Aorta (tissue), 5 donors: ENCODE results near the gene TTC7B. TPM values are rescaled to one million over a fixed set of nuclear protein-coding genes. Genes with fewer than 3 reads are reported as not detected.

Experiments
- ATAC-seq: fragments of 200-7000 bp; cut with Tn5 transposase; one replicate; pipeline ENCODE4 v1.9.1; 2022; ENCODE audit warnings: moderate library complexity; ENCODE audit not compliant: low FRiP score
- DNase-seq, 2 donors: peaks; one replicate each; pipeline ENCODE4 v3.0.0-alpha.2; 2020
- H3K27ac ChIP-seq, 2 donors: one replicate each; pipeline ENCODE4 v1.5.1; 2013; ENCODE audit warnings: low read length in 2 of 2, mild to moderate bottlenecking in 2 of 2, moderate library complexity in 2 of 2, control low read depth in 1 of 2, inconsistent platforms in 1 of 2, low read depth in 1 of 2
- H3K27me3 ChIP-seq, 2 donors: one replicate each; pipeline ENCODE4 v1.6.1; 2013; ENCODE audit warnings: control low read depth in 1 of 2, low read length in 1 of 2, mild to moderate bottlenecking in 1 of 2, moderate library complexity in 1 of 2; ENCODE audit not compliant: insufficient read depth in 2 of 2, control insufficient read depth in 1 of 2
- H3K36me3 ChIP-seq, 2 donors: one replicate each; pipeline ENCODE4 v1.6.1; 2013; ENCODE audit warnings: control low read depth in 1 of 2, low read length in 1 of 2, mild to moderate bottlenecking in 1 of 2; ENCODE audit not compliant: insufficient read depth in 2 of 2, control insufficient read depth in 1 of 2
- H3K4me1 ChIP-seq, 2 donors: one replicate each; pipeline ENCODE4 v1.6.1; 2013; ENCODE audit warnings: low read length in 2 of 2, control low read depth in 1 of 2, mild to moderate bottlenecking in 1 of 2, moderate library complexity in 1 of 2; ENCODE audit not compliant: insufficient read depth in 2 of 2, control insufficient read depth in 1 of 2
- H3K4me3 ChIP-seq, 2 donors: one replicate each; pipeline ENCODE4 v1.5.1; 2013; ENCODE audit warnings: low read length in 2 of 2, control low read depth in 1 of 2, mild to moderate bottlenecking in 1 of 2
- H3K9me3 ChIP-seq: one replicate; pipeline ENCODE4 v1.6.1; 2013; ENCODE audit warnings: mild to moderate bottlenecking, low read length; ENCODE audit not compliant: control insufficient read depth
- WGBS, 2 donors: extraction: QIAGEN DNeasy Blood & Tissue Kit; methylation state at CpG; one replicate each; pipeline ENCODE4 v1.1.7; 2013; 5-methylcytosine and 5-hydroxymethylcytosine counted together
- intact Hi-C, 2 donors: fragments of 100-400 bp; cut with DNase I; formaldehyde crosslinking; loops; one replicate each; pipeline versions ENCODE4 v1.14.2 to v1.15.0; 2022
- polyA plus RNA-seq, 2 donors: library from polyadenylated mRNA; stranded (reverse); fragments of 200-250 nt; gene quantifications; one replicate each; pipeline ENCODE4 v1.2.3, GENCODE V29; 2013
- total RNA-seq, 2 donors: library from RNA; stranded (reverse); fragmentation: NEBNext Ultra II Directional; extraction: Animal tissue kit (Norgen Biotek cat#: 25700); gene quantifications; one replicate each; pipeline ENCODE4 v1.2.1, GENCODE V29; 2021
- donor health status: healthy with polysubstance abuse.
- donor health status: Bipolar disorder and iron deficiency.
- donor health status: DM: no; HTN: no; CAD: no.
- donor health status: DM: no; HTN: no; CAD: no.
- donor health status: DM: yes; HTN: yes; CAD: no.

TTC7B gene
- total and polyA plus RNA-seq, 4 donors = 17.9 to 57.4 (median 40.1) TPM

DNA sequence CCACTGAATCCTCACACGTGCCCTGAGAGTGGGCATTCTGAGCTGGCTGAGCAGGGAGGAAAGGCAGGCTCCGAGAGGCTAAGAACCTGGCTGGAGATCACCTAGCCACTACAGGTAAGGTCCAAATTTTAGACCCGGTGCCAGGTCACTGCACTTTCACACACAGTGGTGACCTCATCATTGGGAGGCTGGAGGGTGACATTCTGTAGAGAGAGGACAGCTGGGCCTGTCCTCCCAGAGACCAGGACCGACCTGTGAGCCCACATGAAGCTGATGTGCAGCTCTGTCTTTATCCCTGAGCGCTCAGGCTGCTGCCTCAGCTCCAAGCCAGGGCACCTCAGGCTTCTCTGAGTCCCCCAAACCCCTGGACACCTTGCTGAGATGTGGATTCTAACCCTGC lies 4.1 kb downstream of the TTC7B start:
- H3K4me3 ChIP-seq = no peak overlapping the region
- H3K27me3 ChIP-seq = no peaks in the 10 kb centered on the region
- no peak for DNase-seq
- H3K4me1 ChIP-seq = no peaks in the 10 kb centered on the region
- H3K36me3 ChIP-seq = no peaks in the 10 kb centered on the region
- H3K27ac ChIP-seq = no peak overlapping the region
- intact Hi-C loops = no loop called here
- H3K9me3 ChIP-seq = no peaks in the 10 kb centered on the region
- WGBS, 2 donors = 96 to 97% methylated on average over 5 of the region's 5 CpGs
- ATAC-seq = no peak

DNA sequence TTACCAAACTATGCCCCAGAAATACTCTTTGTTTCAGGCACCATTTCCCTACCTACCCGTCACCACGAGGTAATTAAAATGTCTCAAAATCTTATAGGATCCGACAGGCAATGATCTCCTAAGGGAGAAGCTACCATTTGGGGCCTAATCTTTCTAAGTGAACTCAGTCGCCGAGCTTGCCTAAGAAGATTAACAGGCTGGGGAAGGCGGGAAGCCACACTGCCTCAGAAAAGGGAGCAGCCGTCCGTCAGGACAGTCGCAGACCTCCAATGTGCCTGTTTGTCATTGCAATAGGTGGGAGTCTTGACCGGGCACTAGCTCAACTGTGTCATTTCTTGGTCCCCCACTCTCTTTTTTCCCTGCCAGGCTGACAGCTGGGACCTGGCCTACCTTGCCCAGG lies 4.6 kb downstream of the TTC7B start:
- DNase-seq (no peak), ATAC-seq (no peak)
- 93 to 94% methylated on average over 10 of the region's 10 CpGs for WGBS, 2 donors
- Histone ChIP-seq H3K4me1 (no peaks in the 10 kb centered on the region), H3K36me3 (no peaks in the 10 kb centered on the region), H3K27me3 (no peaks in the 10 kb centered on the region), H3K9me3 (no peaks in the 10 kb centered on the region), H3K27ac (no peak overlapping the region), H3K4me3 (no peak overlapping the region)
- intact Hi-C loops = no loop called here

DNA sequence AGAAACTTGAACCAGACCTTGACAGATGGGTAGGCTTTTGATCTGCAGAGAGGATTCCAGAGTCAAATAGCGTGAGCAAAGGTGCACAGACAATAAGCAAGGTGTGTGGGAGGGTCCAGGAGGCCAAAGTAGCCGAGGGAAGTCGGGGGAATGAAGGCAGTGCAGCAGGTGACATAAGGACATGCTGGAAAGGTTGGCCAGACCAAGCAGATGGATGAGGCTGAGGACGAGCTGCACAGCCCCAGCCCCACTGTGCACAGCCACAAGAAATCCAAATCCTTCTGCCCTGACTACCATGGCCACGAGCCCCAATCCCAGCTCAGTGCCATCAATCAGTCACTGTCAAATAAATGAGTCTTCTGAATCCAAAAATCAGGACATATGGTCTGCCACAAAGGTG lies 5.4 kb downstream of the TTC7B start:
- intact Hi-C loops = no loop called here
- H3K4me1 ChIP-seq = no peaks in the 10 kb centered on the region
- H3K9me3 ChIP-seq = no peaks in the 10 kb centered on the region
- no peaks in the 10 kb centered on the region for H3K36me3 ChIP-seq
- ATAC-seq (no peak), DNase-seq (no peak)
- no peak overlapping the region for H3K27ac ChIP-seq
- H3K4me3 ChIP-seq = no peak overlapping the region
- WGBS, 2 donors = 86 to 89% methylated on average over 5 of the region's 5 CpGs
- no peaks in the 10 kb centered on the region for H3K27me3 ChIP-seq

DNA sequence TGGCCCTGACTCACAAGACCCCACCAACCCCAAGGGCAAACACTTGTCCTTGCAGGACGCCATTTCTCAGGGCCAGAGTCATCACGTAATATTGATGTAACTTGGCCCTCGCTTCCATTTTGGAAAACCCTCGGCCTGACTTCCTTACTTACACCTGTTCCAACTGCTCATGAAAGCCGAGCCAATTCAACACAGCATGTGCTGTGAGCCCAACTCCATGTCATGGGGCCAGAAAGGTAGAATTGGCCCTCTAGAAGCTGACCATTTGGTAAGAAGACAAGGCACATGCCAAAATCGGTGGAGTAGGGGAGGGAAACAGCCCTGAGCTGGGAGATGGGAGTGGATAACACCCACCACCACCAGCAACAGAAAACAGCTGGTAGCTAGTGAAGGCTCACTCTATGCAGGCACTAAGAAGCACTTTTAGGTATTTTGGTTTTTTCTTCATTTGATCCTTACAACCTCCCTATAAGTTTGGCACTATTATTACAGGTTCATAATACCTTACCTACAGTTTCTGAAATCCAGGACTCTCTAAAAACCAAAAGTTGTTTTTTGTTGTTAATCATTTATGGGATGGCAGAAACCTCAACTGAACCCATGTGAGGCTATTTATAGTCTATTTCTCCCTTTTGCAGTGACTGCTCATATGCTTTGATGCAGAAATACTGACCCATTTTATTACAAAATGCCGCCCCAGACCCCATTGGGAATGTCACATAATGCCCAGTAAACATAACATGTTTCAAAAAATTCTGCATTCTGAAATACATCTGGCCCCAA lies 6.5 kb downstream of the TTC7B start:
- H3K36me3 ChIP-seq = no peaks in the 10 kb centered on the region
- no peaks in the 10 kb centered on the region for H3K9me3 ChIP-seq
- no peak overlapping the region for H3K4me3 ChIP-seq
- ATAC-seq = no peak
- H3K27ac ChIP-seq = no peak overlapping the region
- intact Hi-C loops = no loop called here
- DNase-seq = no peak
- no peaks in the 10 kb centered on the region for H3K27me3 ChIP-seq
- no peaks in the 10 kb centered on the region for H3K4me1 ChIP-seq
- 96% methylated on average over 7 of the region's 7 CpGs for WGBS, 2 donors

DNA sequence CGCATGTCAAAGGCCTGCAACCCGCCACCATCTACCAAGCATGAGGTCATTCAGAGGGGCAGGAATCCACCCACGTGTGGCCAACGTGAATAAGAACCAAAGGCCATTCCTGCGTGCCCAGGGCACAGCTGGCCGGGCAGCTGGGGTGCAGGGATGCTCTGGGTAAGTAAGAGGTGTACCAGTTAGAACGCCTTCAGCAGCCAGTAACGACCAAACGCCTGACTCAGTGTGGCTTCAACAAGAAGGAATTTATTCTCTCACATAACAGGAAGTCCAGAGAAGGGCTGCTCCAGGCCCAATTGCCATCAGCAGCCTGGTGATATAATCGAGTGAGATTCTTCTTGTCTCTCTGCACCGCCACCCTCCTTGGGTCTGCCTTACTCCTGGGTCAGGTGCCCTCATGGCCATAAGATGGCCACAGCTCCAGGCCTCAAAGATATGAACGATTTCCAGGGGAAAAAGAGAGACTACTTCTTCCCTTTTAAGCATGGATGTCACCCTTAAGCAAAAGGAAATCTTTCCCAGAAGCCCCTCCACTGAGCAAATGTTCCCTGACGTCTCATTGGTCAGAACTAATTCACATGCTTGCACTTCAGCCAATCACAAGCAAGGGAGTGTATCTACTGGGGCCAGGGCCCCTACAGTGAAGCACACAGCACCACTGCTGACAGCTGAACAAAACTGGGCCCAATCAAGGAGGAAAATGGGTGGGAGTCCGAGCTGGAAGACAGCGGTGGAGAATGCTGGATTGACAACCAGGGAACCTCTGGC lies 7.3 kb downstream of the TTC7B start:
- Histone ChIP-seq H3K36me3 (no peaks in the 10 kb centered on the region), H3K27me3 (no peaks in the 10 kb centered on the region), H3K9me3 (no peaks in the 10 kb centered on the region), H3K4me1 (no peaks in the 10 kb centered on the region), H3K27ac (no peak overlapping the region), H3K4me3 (no peak overlapping the region)
- DNase-seq (no peak), ATAC-seq (no peak)
- 90 to 92% methylated on average over 15 of the region's 15 CpGs for WGBS, 2 donors
- intact Hi-C loops = no loop called here

DNA sequence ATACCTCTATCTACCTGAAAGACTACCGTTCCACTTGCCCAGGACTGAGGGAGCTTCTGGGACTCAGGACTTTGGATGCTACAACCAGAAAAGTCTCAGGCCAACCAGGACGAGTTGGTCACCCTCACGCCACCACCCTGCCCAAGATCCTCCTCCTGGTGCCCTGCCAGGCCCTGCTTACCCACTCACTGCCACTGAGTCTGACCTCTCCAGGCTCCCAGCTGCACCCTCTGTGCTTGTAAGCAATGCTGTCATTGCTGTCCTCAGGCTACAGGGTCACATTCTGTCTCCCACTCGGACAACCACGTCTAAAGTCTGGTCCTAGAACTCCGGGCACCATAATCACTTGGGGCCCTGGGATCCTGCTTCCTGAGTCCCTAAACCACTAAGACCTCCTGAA lies 9.2 kb downstream of the TTC7B start:
- Histone ChIP-seq H3K36me3 (no peaks in the 10 kb centered on the region), H3K9me3 (no peaks in the 10 kb centered on the region), H3K4me3 (no peak overlapping the region), H3K27ac (no peak overlapping the region), H3K27me3 (no peaks in the 10 kb centered on the region), H3K4me1 (no peaks in the 10 kb centered on the region)
- no peak for DNase-seq
- ATAC-seq = no peak
- intact Hi-C loops = no loop called here
- WGBS, 2 donors = 57 to 60% methylated on average over 6 of the region's 6 CpGs

DNA sequence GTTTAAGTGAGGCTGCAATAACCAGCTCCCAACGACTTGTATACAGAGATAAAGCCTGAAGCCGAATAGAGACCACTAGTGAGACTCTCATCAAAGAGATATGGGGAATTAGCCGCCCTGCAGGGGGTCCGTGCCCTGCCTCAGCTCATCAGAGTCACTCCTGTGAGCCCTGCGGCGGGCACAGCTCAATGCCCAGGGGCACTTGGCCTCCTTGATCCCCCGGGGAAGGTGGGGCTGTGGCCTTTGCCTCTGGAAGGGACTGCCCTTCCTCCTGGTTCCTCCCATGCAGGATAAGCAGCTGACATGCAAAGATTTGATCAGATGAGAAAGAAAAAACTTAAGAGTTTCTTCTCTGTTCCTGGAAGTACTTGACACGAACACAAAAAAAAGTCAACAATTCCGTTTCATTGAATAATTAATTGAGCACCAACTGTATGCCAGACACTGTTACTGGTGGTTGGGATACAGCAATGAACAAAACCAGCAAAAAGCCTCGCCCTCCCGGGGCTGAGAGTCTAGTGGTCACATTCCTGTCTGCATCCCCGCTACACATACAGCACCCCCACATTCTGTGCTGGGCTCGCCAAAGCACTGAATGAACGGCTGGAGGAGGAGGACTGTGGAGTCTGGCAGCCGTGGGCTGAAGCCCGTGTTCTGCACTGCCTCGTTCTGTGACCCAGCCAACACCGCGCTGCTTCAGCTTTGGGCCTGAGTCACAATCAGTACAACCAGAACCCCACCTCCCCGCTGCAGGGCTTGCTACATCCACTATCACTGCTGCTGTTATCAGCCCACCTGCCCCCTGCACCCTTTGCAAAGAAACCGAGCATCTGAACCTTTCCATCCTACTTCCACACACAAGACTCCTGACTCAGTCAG lies 10.3 kb downstream of the TTC7B start:
- Histone ChIP-seq H3K27ac (no peak overlapping the region), H3K4me1 (no peaks in the 10 kb centered on the region)

DNA sequence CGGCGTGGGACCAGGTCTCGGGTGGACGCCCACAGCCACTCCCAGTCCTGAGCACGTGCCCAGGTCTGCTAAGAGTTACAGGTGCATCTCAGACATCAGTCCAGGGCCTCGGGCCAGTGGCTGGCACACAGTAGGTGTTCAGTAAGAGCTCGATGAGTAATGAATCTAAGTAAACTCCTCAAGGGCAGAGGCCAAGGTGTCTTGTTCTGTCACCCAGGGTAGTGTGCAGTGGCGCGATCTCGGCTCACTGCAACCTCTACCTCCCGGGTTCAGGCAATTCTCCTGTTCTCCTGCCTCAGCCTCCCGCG lies 11.2 kb downstream of the TTC7B start:
- Histone ChIP-seq H3K36me3 (no peaks in the 10 kb centered on the region), H3K27ac (no peak overlapping the region), H3K9me3 (no peaks in the 10 kb centered on the region), H3K27me3 (no peaks in the 10 kb centered on the region), H3K4me3 (no peak overlapping the region), H3K4me1 (no peaks in the 10 kb centered on the region)
- intact Hi-C loops = no loop called here
- DNase-seq = no peak
- ATAC-seq = no peak
- WGBS, 2 donors = 95 to 97% methylated on average over 13 of the region's 13 CpGs

More for the DNA sequence above, 10.3 kb downstream of the TTC7B start:
- WGBS, 2 donors = 72 to 74% methylated on average over 21 of the region's 21 CpGs
- H3K36me3 ChIP-seq = no peaks in the 10 kb centered on the region
- H3K4me3 ChIP-seq = no peak overlapping the region
- intact Hi-C loops = no loop called here
- ATAC-seq = no peak
- DNase-seq = peak in 1 of 2 donors; percentile 59
- H3K9me3 ChIP-seq = no peaks in the 10 kb centered on the region
- no peaks in the 10 kb centered on the region for H3K27me3 ChIP-seq
